Right ventricle myocardium inferior (tissue), 1 donor: ENCODE results near the gene PFKL. TPM values are rescaled to one million over a fixed set of nuclear protein-coding genes. Genes with fewer than 3 reads are reported as not detected.
A peak's percentile ranks its signal among the peaks of the same experiment; 100 is the strongest.
"Not testable (repeated sequence)": the region's sequence is repeated elsewhere in the genome, so short reads cannot be mapped to it uniquely, and the experiment has no call there.

Experiments
- ATAC-seq: fragments of 200-7000 bp; cut with Tn5 transposase; one replicate; pipeline ENCODE4 v1.9.1; 2020; ENCODE audit warnings: mild to moderate bottlenecking, moderate library complexity
- DNase-seq: peaks from one replicate; pipeline ENCODE4 v3.0.0; 2021; ENCODE audit errors: missing footprints
- intact Hi-C: fragments of 100-400 bp; cut with DNase I; formaldehyde crosslinking; loops from one replicate; pipeline ENCODE4 v1.11.0; 2022
- total RNA-seq: library from RNA; stranded (reverse); fragmentation: NEBNext Ultra II Directional; extraction: Animal tissue kit (Norgen Biotek cat#: 25700); gene quantifications from one replicate; pipeline ENCODE4 v1.2.1, GENCODE V29; 2021
- donor health status: DM: no; HTN: yes; CAD: no; lungs with severe emphysema.

The PFKL gene
- total RNA-seq, 1 donor from 2014 or later, result 52.5 TPM

DNA sequence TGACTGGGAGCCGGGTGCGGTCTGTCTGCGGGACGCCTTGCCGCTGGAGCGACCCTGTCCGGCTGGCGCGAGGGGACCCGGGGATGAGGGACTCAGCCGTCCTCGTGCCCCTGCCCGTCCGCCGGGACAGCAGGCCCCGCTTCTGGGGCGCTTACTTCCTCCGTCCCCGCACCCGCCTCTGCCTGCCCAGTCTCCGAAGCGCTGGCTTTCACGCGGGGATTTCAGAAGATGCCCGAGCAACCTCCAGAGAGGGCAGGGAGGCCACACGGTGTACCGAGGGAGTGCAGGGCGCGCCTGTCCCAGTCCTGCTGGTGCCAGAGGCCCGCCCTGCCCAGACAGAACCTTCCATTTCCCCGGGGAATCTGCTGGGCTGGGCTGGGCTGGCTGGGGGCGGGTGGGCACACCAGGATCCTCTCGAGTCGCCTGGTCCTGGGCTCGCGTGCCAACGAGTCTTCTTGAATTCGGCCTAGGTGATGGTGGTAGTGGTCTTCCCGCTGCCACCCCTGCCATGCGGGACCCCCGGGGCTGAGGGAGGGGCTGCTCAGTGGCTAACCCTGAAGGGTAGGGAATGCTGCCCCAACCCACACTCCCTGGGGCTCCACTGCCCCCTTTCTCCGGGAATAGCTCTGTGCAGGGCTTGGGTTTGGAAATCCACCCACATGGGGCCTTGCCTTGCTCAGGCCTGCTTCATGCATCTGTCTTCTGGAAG lies 51.1 kb downstream of the PFKL start:
- DNase-seq, result peak; percentile 68
- intact Hi-C loops, result no loop called here
- no peak for ATAC-seq

DNA sequence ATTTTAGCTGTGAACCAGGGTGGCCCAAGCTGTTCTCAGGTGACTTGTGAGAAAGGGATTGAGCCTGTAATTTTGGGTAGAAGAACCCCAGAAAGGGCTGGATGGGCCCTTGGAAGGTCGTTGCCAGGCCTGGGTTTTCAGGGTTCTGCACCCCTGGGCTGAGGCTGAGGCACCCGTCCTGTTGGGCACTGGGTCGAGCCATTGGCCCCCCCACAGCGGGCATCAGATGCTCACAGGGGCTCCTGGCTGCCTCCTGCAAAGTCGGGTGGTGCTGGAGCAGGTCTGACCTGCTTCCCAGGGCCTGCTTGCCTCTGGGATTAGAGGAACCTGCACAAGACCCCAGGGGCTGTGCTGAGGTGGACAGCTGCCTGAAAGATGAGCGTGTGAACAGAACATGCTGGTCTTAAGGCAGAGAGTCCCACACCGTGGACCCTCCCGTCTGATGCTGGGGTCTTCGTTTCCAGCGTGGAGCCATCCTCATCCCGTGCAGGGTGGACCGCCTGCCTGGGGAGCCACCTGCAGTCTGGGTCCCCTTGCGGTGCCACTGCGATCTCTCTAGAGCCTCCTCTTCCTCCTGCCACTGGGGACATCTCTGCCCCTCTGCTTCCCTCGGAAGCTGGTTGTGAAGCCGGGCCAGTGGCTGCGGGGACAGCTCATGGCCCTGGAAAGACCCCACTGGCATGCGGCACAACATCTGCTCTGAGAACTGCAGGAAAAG lies 51.8 kb downstream of the PFKL start:
- DNase-seq, result peak; percentile 42
- intact Hi-C loops, result no loop called here
- no peak for ATAC-seq

DNA sequence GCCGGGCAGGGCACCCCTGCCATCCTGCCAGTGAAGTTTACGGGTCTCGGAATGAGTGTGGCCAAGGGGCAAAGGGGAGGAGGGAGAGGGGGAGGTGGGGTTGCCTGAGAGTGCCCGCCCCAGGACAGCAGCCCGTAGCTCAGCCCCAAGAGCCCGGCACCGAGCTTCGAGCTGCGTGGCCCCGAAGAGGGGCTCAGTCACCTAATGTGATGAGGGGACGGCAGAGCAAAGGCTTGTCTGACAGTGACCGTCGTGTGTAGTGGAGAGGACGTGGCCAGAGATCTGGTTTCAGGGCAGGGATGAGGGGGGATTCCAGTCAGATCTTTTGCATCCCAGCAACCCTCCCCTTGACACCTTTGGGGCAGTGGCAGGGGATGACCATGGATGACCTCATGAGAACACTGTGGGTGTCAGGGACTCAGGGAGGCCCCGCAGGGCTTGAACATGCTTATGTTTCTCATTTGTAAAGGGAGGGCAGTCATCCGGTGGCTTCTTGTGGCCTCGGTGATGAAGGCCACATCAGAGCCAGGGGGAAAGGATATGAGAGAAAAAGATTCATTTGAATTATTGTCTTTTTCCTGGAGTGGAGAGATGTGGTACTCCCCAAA lies 52.5 kb downstream of the PFKL start:
- DNase-seq (no peak), ATAC-seq (no peak)
- intact Hi-C loops, result no loop called here

DNA sequence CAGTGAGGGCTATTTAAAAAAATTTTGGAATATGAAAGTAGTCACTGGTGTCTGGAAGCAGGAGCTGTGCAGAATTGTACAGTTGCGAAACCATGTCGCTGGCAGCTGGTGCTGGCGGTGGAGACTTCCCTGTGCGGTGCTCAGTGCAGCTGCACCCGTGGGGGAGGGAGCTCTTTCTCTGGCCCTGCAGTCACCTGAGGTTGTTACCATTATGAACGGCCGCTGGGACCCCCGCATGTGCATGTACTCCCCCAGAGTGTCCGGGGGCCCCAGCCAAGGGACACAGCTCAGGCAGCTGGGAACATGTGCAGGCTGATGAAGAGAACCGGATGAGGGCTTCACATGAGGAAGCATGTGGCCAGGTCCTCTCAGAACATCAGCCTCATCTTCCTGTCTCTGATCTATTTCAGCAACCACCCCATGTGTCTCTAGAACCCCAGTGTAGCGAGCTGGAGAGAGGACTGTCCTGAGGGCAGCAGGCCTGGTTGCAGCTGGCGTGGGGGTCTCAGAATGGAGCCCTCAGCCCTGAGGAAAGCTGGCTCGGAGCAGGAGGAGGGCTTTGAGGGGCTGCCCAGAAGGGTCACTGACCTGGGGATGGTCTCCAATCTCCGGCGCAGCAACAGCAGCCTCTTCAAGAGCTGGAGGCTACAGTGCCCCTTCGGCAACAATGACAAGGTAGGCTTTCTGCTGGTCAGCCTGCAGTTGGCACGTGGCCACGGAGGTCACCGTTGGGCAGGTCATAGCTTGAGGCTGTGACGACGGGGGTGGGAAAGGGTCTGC lies 53.5 kb downstream of the PFKL start, which contains the start of gene TRPM2:
TSS of gene TRPM2 (plus strand) at position 431 of the 780 bp plus-strand sequence. CDS start at position 511, 80 bp downstream.
- peak; percentile 91 for DNase-seq
- ATAC-seq, result peak; percentile 89
- intact Hi-C loops, result no loop called here

DNA sequence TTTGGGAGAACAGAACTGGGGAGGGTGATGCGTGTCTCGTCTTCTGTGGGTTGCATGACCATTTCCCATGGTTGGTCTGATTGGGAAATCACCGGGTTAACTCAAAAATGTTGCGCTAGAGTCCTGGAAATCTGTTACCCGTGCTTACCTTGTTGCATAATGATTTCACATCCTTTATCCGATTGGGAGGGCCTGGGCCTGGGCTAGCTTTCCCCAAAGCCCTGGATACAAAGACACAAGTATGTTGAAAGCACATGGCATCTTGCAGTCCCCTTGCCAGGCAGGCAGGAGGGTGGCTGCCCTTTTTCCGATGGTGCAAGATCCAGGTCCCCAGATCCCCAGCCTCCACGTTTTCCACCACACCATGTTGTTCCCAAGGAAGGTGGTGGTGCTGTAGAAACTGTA lies 54.1 kb downstream of the PFKL start:
- DNase-seq (peak; percentile 63), ATAC-seq (peak; percentile 29)
- intact Hi-C loops, result no loop called here

DNA sequence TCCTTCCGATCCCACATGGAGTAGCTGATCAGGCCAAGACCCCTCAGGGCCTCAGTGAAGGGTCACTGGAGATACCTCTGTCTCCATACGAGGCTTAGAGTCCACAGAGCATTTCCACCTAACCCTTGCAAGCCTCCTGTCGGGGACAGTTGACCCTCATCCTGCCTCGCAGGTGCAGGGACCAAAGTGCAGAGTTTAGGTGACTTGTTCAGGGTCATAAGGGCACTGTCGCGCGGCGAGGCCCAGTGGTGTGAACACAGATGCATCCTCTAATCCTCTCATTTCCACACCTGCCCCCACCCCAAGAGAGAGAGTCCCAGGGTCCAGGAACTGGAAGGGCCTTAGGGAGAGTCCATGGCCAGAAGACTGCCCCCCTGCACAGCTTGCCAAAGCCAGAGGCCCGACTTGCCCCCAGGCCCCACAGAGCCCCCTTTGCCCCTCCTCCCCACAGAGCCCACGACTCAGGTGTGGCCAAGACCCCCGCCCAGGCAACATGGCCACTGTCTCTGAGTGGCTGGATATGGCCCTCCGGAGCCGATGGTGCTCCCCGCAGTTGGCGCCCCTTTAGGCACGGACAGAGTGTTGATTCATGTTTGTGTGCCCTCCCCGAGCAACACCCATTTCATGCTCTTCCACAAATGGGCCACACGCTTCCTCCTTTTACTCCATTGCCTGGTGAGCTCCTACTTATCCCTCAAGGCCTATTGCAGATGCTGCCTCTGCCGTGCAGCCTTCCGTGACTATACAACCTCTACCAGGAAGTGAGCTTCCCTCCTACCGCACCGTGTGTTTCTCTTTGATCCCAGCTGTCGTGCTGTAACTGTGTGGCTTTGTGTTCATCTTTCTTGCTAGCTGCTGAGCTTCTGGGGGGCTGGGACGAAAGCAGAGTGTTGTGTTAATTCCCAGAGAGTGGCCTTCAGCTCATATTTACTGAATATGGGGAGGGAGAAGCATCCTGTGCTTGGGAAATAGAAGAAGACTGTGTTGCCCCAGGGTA lies 55.2 kb downstream of the PFKL start:
- intact Hi-C loops, result no loop called here
- no peak for ATAC-seq
- DNase-seq, result peak; percentile 57

DNA sequence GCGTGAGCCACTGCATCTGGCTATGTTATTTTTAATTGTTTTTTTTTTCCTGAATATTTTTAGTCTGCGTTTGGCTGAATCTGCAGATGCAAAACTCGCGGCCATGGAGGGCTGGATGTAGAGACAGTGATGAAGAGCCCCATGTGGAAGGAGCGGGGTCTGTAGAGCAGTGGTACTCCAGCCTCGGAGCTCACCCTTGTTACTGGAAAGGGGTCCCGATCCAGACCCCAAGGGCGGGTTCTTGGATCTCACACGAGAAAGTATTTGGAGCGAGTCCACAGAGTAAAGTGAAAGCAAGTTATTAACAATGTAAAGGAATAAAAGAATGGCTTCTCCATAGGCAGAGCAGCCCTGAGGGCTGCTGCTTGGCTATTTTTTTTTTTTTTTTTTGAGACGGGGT lies 56.3 kb downstream of the PFKL start:
- DNase-seq (no peak), ATAC-seq (no peak)
- intact Hi-C loops, result no loop called here

DNA sequence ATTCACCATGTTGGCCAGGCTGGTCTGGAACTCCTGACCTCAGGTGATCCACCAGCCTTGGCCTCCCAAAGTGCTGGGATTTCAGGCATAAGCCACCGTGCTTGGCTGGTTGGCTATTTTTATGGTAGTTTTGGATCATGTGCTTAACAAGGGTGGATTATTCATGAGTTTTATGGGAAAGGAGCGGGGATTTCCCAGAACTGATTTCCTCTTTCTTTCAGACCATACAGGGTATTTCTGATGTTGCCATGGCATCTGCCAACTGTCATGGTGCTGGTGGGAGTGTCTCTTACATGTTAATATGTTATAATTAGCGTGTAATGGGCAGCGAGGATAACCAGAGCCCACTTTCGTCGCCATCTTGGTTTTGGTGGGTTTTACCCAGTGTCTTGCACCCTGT lies 56.8 kb downstream of the PFKL start:
- intact Hi-C loops, result no loop called here
- DNase-seq (no peak), ATAC-seq (no peak)

DNA sequence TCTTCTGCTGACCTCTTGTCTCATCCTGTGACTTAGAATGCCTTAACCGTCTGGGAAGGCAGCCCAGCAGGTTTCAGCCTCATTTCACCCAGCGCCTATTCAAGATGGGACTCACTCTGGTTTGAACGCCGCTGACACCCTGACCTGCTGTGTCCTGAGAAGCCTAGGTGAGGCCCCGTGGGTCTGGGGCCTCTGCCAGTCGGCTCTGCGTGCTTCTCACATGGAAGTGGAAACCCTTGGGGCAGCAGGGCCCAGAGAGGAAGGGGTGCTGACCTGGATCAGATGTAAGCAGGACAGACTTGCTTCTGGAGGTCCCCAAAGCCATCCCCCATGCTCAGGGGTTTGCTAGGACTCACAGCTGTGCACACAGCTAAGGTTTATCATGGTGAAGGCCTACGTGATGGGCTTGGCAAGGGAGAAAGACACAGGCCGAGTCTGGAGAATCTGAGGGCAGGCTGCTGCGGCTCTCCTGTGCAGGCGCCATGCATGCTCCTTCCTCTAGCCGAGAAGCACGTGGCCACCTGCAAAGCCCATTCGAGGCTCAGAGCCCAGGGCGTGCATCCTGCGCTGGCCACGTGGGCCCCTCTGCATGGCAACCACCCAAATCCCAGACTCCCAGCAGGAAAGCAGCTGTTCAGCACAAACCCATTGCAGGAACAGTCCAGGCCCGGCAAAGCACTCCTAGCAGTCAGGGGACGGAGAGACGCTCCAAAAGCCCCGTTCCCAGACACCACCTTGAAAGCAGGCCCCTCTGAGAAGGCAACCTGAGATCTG lies 57.4 kb downstream of the PFKL start:
- ATAC-seq (no peak), DNase-seq (peak; percentile 25)
- intact Hi-C loops, result no loop called here

DNA sequence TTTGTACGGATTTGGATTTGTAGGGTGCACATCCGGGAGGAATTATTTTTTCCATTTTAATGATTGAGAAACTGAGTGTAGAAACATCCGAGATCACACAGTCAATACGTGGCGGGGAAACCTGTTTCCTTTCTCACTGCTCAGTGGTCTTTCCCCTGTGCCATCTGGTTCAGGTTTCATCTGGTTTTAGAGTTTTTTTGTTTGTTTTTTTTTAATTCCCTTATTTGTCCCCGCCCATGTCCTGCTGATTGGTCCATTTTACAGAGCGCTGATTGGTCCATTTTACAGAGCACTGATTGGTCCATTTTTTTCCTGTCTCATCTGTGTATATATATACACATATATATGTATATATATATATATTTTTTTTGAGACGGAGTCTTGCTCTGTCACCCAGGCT lies 59.5 kb downstream of the PFKL start:
- DNase-seq (no peak), ATAC-seq (no peak)
- intact Hi-C loops, result no loop called here

DNA sequence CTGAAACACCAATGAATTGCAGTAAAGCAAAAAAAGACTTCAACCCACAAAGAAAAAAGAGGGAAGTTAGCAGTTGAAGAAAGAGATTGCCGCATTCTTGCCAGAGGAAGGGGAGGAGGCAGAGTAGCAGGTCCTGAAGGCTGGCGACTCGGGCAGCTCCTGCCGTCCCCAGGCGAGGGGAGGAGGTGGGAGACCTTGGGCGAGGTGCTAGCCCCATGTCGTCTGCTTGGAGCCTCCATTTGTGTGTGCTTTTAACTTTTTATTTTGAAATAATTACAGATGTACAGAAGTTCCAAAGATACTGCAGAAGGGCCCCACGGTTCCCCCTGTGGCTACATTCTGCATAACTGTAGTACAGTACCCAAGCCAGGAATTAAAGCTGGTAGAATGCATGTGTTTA lies 60.3 kb downstream of the PFKL start:
- intact Hi-C loops, result no loop called here
- ATAC-seq, result no peak
- peak; percentile 46 for DNase-seq

DNA sequence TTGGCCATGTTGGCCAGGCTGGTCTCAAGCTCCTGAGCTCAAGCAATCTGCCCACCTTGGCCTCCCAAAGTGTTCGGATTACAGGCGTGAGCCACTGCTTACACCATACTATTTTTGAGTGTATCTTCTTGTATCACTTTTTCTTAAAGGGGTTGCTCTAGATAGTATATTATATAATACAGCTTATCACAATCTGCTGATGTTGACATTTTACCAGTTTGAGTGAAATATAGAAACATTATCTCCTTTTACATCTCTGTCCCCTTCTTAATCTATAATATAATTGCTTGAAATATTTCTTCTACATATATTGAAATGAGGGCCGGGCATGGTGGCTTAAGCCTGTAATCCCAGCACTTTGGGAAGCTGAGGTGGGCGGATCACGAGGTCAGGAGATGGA lies 62.0 kb downstream of the PFKL start:
- intact Hi-C loops, DNase-seq, ATAC-seq: not testable (repeated sequence)

DNA sequence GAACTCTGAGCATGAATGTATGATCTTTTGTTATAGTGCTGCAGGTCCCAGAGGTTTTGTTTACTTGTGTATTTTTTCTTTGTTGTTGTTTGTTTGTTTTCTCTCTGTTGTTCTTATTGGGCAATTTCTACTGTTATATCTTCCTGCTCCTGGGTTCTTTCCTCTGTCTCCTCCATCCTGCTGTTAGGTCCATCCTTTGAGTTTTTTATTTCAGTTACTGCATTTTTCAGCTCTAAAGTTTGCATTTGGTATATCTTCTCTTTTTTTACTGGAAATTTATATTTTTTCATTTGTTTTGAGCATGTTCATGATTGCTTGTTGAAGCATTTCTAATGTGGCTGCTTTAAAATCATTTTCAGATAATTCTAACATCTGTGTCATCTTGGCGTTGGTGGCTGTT lies 63.4 kb downstream of the PFKL start:
- no peak for DNase-seq
- ATAC-seq, result no peak
- intact Hi-C loops, result no loop called here

DNA sequence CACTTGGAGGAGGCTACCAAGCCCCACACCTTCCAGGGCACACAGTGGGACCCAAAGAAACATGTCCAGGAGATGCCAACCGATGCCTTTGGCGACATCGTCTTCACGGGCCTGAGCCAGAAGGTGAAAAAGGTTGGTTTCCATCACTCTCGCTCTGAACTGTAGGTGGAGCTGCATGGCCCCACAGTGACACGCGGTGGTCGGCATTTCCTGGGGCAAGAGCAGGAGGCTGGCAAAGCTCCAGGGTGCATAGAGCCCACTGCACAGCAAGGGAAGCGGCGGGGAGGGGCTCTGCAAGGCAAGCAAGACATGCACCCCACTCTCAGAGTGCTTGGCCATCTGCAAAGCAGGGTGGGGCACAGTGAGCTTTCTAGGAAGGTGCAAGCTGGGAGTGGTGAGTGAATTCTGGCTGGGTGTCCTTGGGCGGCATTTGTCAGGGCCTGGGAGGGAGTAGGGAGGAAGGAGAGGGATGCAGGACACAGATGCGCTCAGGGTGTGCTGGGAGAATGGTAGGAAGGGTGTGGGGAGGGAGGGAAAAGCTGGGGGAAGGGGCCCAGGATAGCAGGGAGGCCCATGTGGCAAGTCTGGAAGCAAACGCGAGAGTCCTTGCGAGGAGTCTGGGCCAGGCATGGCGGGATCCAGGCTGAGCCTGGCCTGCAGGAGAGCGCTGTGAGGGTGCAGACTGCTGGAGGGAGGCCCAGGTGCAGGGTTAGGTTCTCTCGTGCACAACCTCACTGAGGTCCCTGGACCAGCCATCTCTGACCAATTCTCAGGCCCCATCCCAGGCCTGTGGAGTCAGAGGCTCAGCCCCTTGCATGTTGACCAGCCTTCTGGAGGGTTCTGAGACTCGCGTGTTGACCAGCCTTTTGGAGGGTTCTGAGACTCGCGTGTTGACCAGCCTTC lies 64.5 kb downstream of the PFKL start:
- no peak for DNase-seq
- intact Hi-C loops, result no loop called here
- ATAC-seq, result peak; percentile 28

DNA sequence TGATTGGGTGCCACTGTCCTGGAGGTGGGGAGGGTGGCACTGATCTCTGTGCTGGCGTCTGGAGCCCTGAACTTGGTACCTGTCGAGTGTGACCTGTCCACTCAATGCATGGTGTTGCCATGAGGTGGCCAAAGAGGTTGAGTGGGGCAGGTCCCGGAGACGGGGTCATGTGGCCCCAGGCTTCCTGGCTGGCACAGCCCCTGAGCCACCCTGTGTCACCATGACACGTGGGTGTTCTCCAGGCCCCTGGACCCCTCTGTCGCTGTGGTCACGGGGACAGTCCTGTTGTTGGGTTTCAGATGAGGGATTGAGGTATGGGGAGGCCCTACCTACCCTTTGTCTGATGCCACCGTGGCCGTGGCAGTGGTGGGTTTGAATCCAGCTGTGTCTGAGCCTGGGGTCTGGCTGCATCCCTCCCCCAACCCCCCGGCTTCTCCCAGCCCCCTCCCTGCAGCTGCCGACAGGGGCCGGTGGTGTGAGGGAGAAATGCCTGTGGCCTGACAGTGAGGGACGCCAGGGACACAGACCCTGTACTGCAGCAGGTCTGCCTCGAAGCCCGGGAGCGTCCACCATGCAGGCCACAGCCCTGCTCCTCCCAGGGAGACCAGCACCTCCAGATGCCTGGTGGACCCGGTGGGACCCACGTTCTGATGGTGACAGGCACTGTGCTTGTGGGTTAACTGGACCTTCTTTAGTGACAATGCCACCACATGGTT lies 65.6 kb downstream of the PFKL start:
- ATAC-seq (no peak), DNase-seq (peak; percentile 41)
- intact Hi-C loops, result no loop called here
